MV-4-11 (cell line): Measurements from ENCODE around the gene MRM2.
A peak's percentile ranks its signal among the peaks of the same experiment; 100 is the strongest.

Experiments
- DNase-seq: peaks from one replicate; lab custom pipeline; 2025; lab: John Stamatoyannopoulos, UW

MRM2 gene

GRCh38 chr7:2222516-2222915, 19.5 kb downstream of the MRM2 start:
- no peak for DNase-seq

GRCh38 chr7:2220954-2221353, 21.1 kb downstream of the MRM2 start:
- no peak for DNase-seq

- no peak for DNase-seq
These were observed 21.5 kb downstream of the MRM2 start for GRCh38 chr7:2220506-2220905.

GRCh38 chr7:2220030-2220429, 22.0 kb downstream of the MRM2 start:
- no peak for DNase-seq

- DNase-seq: no peak
These were observed 22.4 kb downstream of the MRM2 start for GRCh38 chr7:2219606-2220005.

- no peak for DNase-seq
These were observed 22.9 kb downstream of the MRM2 start for GRCh38 chr7:2219136-2219535.

GRCh38 chr7:2218444-2218785, 23.6 kb downstream of the MRM2 start:
- DNase-seq: no peak

GRCh38 chr7:2217716-2218443, 24.1 kb downstream of the MRM2 start:
- no peak for DNase-seq

GRCh38 chr7:2217206-2217605, 24.8 kb downstream of the MRM2 start:
- no peak for DNase-seq

- no peak for DNase-seq
These were observed 26.2 kb downstream of the MRM2 start for GRCh38 chr7:2215851-2216250.

- DNase-seq: peak; percentile 56
These were observed 27.4 kb downstream of the MRM2 start for GRCh38 chr7:2214636-2215035.

- DNase-seq: no peak
These were observed 28.3 kb downstream of the MRM2 start for GRCh38 chr7:2213551-2214215.

GRCh38 chr7:2212906-2213305, 29.1 kb downstream of the MRM2 start:
- no peak for DNase-seq

GRCh38 chr7:2211926-2212325, 30.1 kb downstream of the MRM2 start:
- DNase-seq: no peak

GRCh38 chr7:2211259-2211880, 30.6 kb downstream of the MRM2 start:
- no peak for DNase-seq

- DNase-seq: no peak
These were observed 31.3 kb downstream of the MRM2 start for GRCh38 chr7:2210551-2211258.

GRCh38 chr7:2209961-2210323, 32.1 kb downstream of the MRM2 start:
- no peak for DNase-seq

- peak; percentile 28 for DNase-seq
These were observed 32.7 kb downstream of the MRM2 start for GRCh38 chr7:2209146-2209960.

GRCh38 chr7:2208712-2209111, 33.3 kb downstream of the MRM2 start:
- DNase-seq: no peak

- DNase-seq: no peak
These were observed 36.8 kb downstream of the MRM2 start for GRCh38 chr7:2205036-2205780.

GRCh38 chr7:2204446-2204845, 37.6 kb downstream of the MRM2 start:
- DNase-seq: no peak
